CD4-positive, alpha-beta T cell treated with Interleukin-6 at 100 ng/mL for 8 hours (primary cell): ENCODE measurements around the gene NEURL1B.

Experiments used
- DNase-seq: peaks from one replicate; pipeline ENCODE4 v3.0.0-alpha.2; 2020; ENCODE audit warnings: mixed read lengths, low spot score

The NEURL1B gene

DNA sequence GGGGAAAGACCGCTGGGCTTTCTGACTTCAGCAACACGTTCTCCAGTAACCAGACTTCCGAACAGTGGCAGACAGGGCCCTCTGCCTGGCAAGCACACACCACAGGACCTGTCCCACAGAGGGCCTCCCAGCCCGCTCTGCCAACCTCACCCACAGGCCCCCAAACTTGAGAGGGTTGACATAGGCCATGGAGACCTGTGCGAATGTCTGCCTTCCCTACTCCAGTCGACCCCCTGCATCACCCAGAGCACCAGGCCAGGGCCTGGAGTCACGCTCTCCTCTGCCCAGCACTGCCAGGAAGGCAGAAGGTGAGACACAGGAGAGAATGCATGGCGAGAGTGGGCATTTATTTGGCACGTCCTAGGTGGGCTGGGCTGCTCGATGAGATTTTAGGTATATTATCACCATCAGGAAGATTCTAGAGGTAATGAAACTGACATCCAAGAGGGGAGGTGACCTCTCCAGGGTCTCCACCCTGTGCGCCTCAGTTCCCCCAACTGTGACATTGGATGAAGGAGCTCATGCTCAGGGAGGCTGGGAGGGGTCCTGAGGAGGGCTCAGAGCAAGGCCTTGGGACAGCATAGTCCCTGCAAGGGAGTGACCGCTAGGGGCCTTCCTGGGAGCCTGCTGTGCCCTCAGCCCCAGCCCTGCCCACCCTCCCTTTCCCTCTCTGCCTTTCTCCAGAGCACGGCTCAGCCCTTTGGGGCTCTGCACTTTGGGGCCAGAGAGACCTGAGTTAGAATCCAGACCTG, 75.0 kb downstream of the NEURL1B start:
- no peak for DNase-seq

DNA sequence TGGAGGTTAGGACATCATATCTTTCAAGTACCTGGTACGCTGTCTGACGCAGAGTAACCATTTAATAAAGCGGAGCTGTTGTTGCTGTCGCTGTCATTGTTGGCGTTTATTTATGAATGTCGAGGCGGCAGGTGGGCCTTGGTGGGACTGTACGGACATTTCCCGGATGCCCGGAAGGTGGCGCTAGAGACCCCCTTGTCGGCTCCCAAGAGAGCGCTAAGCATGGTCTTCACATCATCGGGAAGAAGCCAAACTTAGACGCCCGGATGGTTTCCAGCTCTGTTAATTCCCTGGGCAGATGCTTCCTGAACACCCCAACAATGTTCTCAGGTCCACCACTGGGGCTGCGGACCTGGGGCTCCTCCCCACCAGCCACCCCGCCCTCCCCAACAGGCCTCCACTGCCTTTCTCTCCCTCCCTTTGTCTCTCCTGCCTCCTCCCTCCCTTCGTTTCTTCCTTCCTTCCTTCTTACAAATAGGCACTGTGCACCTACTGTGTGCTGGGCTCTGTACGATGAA, 75.8 kb downstream of the NEURL1B start:
- DNase-seq = peak; percentile 79

DNA sequence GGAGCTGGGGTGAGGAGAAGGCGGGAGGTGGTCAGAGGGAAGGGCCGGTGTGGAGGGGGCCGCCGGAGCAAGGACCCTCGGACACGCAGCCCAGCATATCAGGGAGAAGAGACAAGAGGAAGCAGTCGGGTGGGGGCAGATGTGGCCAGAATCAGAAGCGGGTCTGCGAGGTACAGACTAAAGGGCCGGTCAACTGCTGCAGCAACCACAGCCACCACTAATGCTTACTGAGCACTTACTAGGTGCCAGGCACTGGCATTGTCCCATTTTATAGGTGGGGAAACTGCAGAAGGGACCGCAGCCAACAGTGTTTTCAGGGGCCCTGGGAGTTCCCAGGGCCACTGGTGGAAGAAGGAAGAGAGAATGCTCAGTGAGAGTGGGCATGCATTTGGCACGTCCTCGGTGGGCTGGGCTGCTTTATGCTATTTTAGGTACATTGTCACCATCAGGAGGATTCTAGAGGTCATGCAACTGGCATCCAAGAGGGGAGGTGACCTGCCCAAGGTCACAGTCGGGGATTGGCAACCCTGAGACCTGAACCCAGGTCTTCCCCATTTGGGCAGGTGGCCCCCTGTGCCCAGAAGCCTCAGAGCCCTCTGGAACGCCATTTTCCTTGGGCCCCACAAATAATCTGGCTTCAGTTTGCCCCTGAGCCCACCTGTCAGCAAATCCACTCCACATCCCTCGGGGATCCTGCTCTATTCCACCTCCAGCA, 76.6 kb downstream of the NEURL1B start:
- no peak for DNase-seq

DNA sequence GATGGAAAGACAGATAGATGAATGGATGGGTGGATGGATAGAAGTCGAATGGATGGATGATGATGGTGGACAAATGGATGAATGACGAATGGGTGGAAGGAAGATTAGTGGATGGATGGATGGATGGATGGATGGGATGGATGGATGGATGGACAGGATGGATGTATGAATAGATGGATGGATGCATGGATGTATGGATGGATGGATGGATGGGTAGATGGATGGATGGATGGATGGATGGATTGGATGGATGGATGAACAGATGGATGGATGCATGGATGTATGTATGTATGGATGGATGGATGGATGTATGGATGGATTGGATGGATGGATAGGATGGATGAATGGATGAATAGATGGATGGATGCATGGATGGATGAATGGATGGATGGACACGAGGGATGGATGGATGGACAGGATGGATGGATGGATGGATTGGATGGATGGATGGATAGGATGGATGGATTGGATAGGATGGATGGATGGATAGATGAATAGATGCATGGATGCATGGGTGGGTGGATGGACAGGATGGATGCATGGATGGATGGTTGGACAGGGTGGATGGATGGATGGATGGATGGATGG, 77.6 kb downstream of the NEURL1B start:
- no peak for DNase-seq

DNA sequence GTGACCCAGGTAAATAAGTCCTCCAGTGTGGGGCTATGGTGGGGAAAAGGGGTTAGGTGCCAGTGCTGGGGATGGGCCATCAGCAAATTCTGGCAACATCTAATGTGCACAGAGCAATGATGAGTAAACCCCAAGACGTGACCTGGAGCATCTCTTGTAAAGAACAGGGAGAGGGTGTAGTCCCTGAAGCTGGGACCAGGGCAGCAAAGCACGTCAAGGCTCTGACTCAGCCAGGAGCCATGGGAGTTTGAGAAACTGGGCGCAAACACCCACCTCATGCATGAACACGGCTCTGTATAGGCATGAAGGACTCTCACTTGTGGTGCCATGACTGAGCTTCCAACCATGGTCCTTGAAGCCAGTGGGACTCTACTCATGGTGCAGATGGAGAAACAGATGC, 78.1 kb downstream of the NEURL1B start:
- no peak for DNase-seq

DNA sequence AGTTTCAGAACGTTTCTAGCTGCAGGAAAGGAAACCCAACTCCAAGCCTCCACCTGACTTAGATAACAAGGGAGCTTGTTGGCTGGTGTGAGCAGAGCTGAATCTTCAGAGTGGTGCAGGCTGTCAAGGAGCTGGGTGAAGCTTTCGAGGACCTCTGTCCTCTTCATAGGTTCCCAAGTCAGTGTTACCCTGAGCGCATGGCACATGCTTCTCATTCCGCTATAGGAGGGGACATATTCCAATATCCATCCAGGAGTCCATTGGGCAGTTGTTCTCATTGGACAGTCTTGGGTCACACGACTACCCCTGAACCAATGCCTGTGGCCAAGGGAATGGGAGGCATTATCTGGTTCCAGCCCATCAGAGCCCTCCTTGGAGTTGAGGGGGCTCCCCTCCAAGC, 79.6 kb downstream of the NEURL1B start:
- no peak for DNase-seq

DNA sequence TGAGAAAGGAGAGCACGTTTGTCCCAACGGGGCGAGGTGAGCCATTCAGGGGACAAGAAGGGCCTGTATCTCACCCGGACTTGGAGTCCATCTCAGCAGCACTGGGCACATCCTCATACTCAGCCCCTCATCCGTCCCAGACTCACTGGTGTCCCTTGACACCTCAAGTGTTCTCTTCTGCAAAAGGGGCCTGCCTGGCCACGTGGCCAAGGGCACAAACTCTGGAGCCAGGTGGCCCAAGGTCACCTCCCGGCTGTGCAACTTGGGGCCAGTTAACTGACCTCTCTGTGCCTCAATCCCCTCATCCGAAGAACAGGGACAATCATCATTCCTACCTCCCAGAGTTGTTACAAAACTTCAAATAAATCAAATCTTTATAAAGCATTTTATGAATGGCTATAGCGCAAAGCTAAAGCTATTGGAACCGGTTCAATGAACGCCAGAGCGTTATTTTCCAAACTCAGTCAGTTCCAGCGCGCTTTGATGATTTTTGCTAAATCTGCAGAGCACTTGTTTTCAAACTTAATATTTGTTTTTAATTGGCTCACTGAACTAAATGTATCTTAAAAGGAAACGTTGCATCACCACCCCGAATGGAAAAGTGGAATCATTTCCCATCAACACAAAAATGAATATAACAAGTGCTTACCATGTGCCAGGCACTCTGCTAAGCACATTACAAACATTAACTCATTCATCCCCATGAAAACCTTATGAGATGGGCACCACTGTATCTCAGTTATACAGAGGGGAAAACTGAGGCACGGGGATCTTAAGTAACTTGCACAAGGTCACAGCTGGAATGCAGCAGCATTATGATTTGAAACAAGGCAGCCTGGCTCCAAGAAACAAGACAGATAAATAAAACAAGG, 80.6 kb downstream of the NEURL1B start:
- no peak for DNase-seq

DNA sequence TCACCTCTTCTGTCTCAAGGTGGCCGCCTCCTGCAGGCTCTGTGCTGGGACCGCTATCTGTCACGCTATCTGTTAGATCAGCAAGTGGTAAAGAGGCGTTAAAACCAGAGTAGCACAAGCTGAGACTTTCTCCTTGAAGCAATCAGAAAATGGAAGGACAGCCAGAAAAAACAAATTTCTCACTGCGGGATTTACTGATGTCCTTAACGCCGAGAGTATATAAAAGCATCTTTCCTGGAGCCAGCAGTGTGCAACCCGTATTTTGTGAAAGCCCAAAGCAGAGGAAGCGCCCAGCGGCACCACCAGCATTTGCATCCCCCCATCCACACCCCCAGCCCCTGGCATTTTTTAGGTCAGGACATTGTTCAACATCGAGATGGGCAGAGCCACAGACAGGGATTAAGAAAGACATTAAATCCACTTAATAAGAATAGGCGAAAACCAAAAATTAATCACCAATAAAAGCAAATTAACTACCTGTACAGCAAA, 81.3 kb downstream of the NEURL1B start:
- DNase-seq = peak; percentile 43

DNA sequence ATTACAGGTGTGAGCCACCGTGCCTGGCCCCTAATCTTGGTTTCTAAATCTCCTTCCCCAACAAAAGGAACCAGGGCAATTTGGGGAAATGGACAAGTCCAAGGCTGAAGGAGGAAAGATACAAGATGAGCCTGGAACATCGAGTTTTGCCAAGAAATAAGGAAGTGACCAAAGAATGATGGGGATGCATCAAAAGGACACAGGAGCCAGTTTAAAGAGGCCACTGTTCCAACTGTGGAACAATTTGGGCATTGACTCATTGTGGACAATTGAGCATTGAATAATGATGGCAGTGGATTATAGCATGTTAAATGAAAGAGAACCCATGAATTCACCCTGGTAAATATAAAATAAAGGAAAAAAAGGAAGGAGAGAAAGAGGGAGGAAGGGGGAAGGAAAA, 82.4 kb downstream of the NEURL1B start:
- no peak for DNase-seq

DNA sequence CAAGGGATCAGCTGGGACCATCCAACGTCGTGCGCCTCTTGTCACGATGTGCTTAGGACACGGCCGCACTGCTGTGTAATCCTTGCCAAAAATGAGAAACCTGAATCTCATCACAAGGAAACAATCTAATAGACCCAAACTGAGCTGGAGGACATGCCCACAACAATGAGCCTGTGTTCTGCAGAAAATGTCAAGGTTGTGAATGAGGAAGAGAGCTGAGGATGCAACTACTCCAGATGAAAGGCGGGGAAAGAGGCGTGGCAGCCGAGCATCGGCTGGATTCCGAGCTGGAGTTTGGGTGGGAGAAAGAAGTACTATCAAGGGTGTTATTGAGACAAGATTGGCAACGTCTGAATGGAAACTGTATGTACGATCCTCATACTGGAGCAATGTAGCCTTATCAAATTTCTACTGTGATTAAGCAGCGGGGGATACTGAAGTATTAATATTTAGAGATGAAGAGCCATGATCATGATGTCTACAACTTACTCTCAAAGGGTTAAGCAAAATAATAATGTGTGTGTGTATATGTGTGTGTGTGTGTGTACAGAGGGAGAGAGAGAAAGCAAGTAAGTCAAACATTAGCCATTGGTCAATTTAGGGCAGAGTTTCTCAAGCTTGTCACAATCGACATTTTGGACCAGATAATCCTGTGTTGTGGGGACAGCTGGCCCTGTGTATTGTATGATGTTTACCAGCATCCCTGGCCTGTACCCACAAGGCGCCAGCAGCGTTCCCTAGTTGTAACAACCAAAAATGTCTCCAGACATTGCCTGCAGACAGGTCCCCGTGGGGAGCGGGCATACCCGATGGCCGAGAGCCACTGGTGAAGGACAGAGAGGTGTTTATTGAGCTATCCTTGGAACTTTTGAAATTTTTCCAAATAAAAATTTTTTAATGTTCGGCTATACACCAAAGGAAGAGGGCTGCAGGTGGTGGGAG, 83.5 kb downstream of the NEURL1B start:
- DNase-seq = no peak

DNA sequence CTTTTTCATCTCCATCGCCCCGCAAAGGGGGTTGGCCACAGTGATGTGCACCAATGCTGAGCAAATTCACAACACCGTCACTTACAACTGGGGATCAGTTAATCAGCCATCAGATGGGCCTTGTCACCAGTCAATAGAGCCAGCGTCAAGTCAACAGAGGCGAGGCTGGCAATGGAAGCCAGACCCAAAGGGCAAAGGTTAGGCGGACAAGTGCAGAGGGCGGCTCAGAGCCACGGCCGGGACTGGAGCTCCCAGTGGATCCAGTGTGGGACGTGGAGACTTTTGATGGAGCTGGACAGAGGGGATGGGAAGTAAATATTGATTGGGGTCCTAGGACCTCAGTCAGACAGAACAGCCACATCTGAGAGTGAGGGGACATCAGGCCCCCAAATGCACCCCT, 84.2 kb downstream of the NEURL1B start:
- no peak for DNase-seq

DNA sequence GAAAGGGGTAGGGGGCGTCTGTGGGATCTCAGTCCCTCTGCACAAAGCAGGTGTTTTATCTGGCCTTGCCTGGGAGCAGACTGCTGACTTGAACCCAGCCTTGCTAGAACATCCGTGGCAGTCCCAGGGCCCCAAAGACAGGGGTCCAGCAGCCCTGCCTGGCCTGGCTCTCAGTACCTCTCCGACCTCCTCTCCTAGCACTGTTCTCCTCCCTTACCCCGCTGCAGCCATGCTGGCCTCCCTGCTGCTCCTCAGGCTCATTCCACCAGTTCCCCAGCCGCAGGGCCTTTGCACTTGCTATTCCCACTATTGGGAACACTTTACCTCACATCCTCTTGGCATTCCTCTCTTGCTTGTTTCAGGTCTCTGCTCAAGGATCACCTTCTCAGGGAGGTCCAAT, 84.7 kb downstream of the NEURL1B start:
- DNase-seq = no peak

DNA sequence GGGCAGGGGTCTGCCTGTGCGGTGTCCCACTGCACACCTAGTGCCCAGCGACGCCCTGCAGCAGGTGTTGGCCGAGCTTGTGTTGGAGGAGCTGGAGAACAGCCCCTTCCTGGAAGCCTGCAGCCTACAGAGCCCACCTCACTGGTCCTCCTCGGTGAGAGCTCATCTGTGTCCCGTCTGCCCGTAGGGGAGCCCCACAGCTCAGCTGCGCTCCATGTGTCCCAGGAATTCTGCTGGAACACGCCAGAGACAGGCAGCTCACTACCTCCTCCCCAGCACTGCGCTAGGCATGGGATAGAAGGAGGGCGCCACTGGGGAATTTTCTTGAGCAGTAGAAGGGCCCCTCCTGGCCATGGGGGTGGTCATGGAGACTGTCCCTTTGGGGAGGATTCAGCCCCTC, 85.9 kb downstream of the NEURL1B start:
- DNase-seq = no peak

DNA sequence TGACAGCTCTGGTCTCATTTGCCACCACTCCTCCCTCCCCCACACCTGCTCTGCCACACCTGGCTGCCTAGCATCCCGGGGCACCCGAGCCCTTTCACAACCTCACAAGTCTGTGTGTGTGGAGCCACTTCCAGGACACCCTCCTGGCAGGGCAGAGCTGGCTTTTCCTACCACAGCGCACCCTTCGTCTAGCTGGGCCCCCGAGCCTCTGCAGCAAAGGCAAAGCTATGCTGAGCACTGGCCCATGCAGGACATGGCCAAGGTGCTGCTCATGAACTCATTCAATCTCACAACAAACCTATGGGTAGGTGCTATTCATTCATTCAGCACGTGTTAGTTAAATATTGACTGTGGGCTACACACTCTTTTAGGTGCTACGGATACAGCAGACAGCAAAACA, 86.5 kb downstream of the NEURL1B start:
- no peak for DNase-seq

DNA sequence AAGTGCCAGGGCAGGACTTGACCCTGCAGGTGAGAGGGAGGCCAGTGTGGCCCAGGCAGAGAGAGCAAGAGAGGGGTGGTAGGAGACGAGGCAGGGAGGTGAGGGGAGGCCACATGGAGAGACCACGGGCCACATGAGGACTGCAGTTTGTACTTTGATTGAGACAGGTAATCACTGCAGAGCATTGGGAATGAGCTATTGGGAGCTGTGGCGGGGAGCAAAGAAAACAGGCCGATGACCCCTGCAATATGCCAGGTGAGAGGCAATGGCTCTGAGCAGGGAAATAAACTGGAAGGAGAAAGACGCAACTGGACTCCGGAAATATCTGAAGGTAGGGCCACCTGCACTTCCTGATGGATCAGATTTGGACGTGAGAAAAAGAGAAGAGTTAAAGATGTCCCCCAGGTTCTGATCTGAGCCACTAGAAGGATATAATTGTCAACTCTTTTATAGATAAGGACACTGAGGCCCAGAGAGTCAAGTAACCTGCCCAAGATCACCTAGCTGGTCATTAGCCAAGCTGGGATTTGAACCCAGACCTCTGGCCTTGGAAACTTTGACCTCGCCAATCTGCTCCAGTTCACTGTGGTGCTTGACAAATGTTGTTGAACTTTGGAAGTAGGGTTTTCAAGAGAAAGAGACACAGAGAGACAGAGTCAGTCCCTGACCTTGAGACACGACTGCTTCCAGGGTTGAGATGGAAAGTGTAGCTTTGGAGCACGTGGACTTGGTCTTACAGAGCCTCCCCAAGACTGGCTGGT, 87.6 kb downstream of the NEURL1B start:
- DNase-seq = no peak

DNA sequence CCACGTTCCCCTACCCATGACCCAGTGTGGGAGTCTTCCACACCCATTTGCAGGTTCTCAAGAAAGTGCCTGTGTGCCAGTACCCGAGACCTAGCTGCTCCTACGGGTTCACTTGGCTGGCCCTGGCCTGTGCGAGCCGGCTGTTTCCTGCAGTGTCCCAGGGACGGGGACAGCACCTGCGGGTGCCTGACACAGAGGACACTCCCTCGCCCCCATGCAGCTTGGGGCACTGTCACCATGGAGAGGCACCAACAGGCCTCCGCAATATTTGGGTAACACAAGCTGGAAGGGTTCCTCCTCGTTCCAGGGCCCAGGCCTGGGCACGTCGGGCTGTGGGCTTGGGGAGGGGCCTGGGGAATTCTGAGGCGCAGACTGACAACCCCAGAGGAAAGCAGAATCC, 88.5 kb downstream of the NEURL1B start:
- DNase-seq = no peak

DNA sequence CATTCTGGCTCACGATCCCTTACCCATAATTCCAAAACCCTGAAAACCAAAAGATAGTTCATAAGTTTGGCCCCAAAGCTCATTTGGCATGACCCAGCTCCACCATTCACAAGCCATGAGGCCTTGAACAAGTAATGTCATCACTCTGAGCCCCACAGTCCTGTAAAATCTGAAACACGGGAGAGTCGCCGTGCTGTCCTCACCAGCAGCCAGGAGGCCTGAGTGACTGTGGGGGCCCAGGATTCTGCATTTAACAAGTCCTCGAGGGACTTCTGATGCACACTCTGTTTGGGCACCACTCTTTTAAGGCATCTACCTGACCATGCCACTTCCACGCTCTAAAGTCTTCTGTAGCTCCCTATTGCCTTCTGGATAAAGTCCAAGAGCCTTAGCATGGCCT, 89.2 kb downstream of the NEURL1B start:
- DNase-seq = no peak

DNA sequence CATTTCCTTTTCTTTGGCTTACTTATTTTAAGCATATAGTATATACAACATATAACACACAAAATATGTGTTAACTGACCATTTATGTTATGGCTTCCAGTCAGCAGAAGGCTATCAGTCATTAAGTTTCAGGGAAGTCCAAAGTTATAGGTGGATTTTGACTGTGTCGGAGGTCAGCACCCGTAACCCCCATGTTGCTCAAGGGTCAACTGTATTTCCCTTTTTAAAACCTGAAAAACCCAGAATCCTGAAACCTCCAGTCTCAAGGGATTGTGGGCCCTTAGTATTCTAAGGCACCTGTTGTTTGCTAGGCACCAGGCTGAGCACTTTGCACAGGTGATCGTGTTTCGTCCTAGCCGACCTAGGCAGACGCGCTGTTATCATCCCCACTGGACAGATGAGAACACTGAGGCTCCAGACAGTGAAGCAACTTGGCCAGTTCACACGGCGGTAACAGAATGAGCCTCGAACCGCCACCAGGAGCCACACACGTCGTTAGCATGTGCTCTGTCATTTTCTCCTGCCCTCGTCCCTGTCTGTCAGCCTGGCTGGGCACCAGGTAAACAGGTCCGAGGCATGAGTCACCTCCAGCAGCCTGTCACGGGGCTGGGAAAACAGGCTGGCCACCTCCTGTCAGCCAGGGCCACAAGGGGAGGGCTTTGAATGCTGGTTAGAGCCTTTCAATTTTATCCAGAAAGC, 90.1 kb downstream of the NEURL1B start:
- DNase-seq = no peak

DNA sequence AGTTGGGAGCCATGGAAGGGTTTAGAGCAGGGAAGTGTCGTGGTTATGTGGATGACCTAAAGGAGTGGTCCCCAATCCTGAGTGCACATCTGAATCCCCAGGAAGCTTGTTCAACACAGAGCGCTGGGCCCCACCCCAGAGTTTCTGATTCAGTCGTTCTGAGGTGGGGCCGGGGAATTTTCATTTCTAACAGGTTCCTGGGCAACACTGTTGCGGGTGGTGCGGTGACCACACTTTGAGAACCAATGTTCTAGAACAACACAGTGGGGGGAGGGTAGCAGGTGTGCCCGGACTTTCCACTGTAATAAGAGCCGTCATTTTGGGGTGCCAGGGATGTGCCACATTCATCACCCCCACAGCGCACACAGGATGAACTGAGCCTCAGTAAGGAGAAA, 90.6 kb downstream of the NEURL1B start:
- no peak for DNase-seq
